GM23338 (cell line): ENCODE results near the gene SHC4. TPM values are rescaled to one million over a fixed set of nuclear protein-coding genes. Genes with fewer than 3 reads are reported as not detected.

ENCODE experiments used
- ATAC-seq: fragments of 200-7000 bp; cut with Tn5 transposase; 3 replicates; pipeline ENCODE4 v1.9.1; 2020
- DNase-seq: peaks from one replicate; pipeline ENCODE4 v3.0.0-alpha.2; 2015; ENCODE audit warnings: low spot score
- H2AFZ ChIP-seq: fragments of 200-600 bp; sonication (generic); 2 replicates; pipeline ENCODE4 v1.8.0; 2016; ENCODE audit warnings: antibody characterized with exemption, mild to moderate bottlenecking, moderate library complexity
- H3F3A ChIP-seq: fragments of 200-600 bp; sonication (generic); replicated peaks from 2 replicates; pipeline ENCODE4 v1.8.0; 2017; ENCODE audit warnings: antibody characterized with exemption, mixed run types, low read depth
- H3K27ac ChIP-seq: fragments of 200-600 bp; sonication (generic); 2 replicates; pipeline ENCODE4 v1.6.1; 2016; ENCODE audit warnings: low read depth
- H3K27me3 ChIP-seq: fragments of 200-600 bp; sonication (generic); 2 replicates; pipeline ENCODE4 v1.8.0; 2016; ENCODE audit warnings: mild to moderate bottlenecking, mixed run types, moderate library complexity; ENCODE audit not compliant: insufficient read depth
- H3K36me3 ChIP-seq: fragments of 200-600 bp; sonication (generic); 2 replicates; pipeline ENCODE4 v1.8.0; 2016; ENCODE audit warnings: mild to moderate bottlenecking; ENCODE audit not compliant: insufficient read depth
- H3K4me1 ChIP-seq: fragments of 200-600 bp; sonication (generic); 2 replicates; pipeline ENCODE4 v1.8.0; 2016; ENCODE audit warnings: mild to moderate bottlenecking, moderate library complexity; ENCODE audit not compliant: insufficient read depth
- H3K4me2 ChIP-seq: fragments of 200-600 bp; sonication (generic); 2 replicates; pipeline ENCODE4 v1.7.1; 2017; ENCODE audit warnings: mixed run types
- H3K4me3 ChIP-seq: fragments of 200-600 bp; sonication (generic); 2 replicates; pipeline ENCODE4 v1.6.1; 2016; ENCODE audit warnings: mixed run types
- H3K79me2 ChIP-seq: fragments of 200-600 bp; sonication (generic); replicated peaks from 2 replicates; pipeline ENCODE4 v1.8.0; 2017; ENCODE audit warnings: mild to moderate bottlenecking; ENCODE audit not compliant: insufficient read depth
- H3K9me2 ChIP-seq: fragments of 200-600 bp; sonication (generic); 2 replicates; pipeline ENCODE4 v1.8.0; 2017; ENCODE audit not compliant: insufficient read depth
- H4K20me1 ChIP-seq: fragments of 200-600 bp; sonication (generic); replicated peaks from 2 replicates; pipeline ENCODE4 v1.8.0; 2017; ENCODE audit warnings: mild to moderate bottlenecking; ENCODE audit not compliant: insufficient read depth
- H3K27ac Mint-ChIP-seq: 2 replicates; pipeline ENCODE4 v1.8.0; 2020; ENCODE audit warnings: inconsistent platforms, mild to moderate bottlenecking, moderate library complexity, mixed read lengths
- H3K27me3 Mint-ChIP-seq: 3 replicates; pipeline ENCODE4 v1.8.0; 2022; ENCODE audit warnings: low read depth, mild to moderate bottlenecking, moderate library complexity, mixed read lengths, inconsistent platforms; ENCODE audit not compliant: insufficient read depth, poor library complexity
- H3K36me3 Mint-ChIP-seq: 3 replicates; pipeline ENCODE4 v1.8.0; 2021; ENCODE audit warnings: low read depth, mild to moderate bottlenecking, inconsistent platforms, moderate library complexity, mixed read lengths
- H3K4me1 Mint-ChIP-seq: 3 replicates; pipeline ENCODE4 v1.8.0; 2020; ENCODE audit warnings: mild to moderate bottlenecking, inconsistent platforms, mixed read lengths
- H3K4me3 Mint-ChIP-seq: 3 replicates; pipeline ENCODE4 v1.8.0; 2021; ENCODE audit warnings: moderate library complexity, mild to moderate bottlenecking, inconsistent platforms, mixed read lengths
- H3K9me3 Mint-ChIP-seq: 3 replicates; pipeline ENCODE4 v1.8.0; 2020; ENCODE audit warnings: moderate library complexity, mild to moderate bottlenecking, inconsistent platforms, mixed read lengths
- CREB1 ChIP-seq: fragments of 250-450 bp; sonication (Bioruptor Pico); IDR thresholded peaks from 2 replicates; pipeline ENCODE4 v1.5.0; 2020; ENCODE audit warnings: low read depth, mild to moderate bottlenecking, moderate library complexity
- EZH2phosphoT487 ChIP-seq: fragments of 200-600 bp; sonication (generic); IDR thresholded peaks from one replicate; pipeline ENCODE4 v1.8.1; 2018; ENCODE audit warnings: antibody characterized with exemption; ENCODE audit not compliant: unreplicated experiment
- NANOG ChIP-seq: IDR thresholded peaks from 2 replicates; pipeline ENCODE4 v1.6.1; 2016; ENCODE audit warnings: antibody characterized with exemption, borderline replicate concordance
- POLR2AphosphoS5 ChIP-seq: IDR thresholded peaks from 2 replicates; pipeline ENCODE4 v1.6.1; 2016; ENCODE audit warnings: antibody characterized with exemption, low read depth
- STAT1 ChIP-seq: IDR thresholded peaks from one replicate; pipeline ENCODE4 v1.6.1; 2016; ENCODE audit warnings: antibody characterized with exemption; ENCODE audit not compliant: unreplicated experiment
- ZNF114 ChIP-seq: fragments of 250-450 bp; sonication (Bioruptor Pico); IDR thresholded peaks from 2 replicates; pipeline ENCODE4 v1.5.0; 2020; ENCODE audit warnings: mild to moderate bottlenecking, moderate library complexity
- ZNF331 ChIP-seq: fragments of 250-450 bp; sonication (Bioruptor Pico); IDR thresholded peaks from 2 replicates; pipeline ENCODE4 v1.5.0; 2020; ENCODE audit warnings: low read depth, mild to moderate bottlenecking, moderate library complexity
- ZNF462 ChIP-seq: fragments of 250-450 bp; sonication (Bioruptor Pico); IDR thresholded peaks from 2 replicates; pipeline ENCODE4 v1.5.0; 2020; ENCODE audit warnings: mild to moderate bottlenecking, moderate library complexity
- polyA plus RNA-seq: library from polyadenylated mRNA; unstranded; fragments of >200 nt; fragmentation: Nextera tagmentation; extraction: Ambion mirVana; gene quantifications from 2 replicates; pipeline ENCODE4 v1.2.1, GENCODE V29; 2016
- total RNA-seq: library from RNA; depleted of rRNA; stranded (reverse); fragments of >200 nt; shearing (Covaris generic); gene quantifications from 2 replicates; pipeline ENCODE4 v1.2.3, GENCODE V29; 2014
- TF ChIP-seq, protein P1 (sequence below): IDR thresholded peaks from one replicate; pipeline ENCODE4 v1.6.1; 2018; ENCODE audit warnings: antibody characterized with exemption; ENCODE audit not compliant: unreplicated experiment
- TF ChIP-seq, protein P2 (sequence below): IDR thresholded peaks from 2 replicates; pipeline ENCODE4 v1.6.1; 2016; ENCODE audit warnings: antibody characterized with exemption

SHC4 gene
- total and polyA plus RNA-seq, 2 experiments from 2014 or later: 0.21 to 0.32 TPM

DNA sequence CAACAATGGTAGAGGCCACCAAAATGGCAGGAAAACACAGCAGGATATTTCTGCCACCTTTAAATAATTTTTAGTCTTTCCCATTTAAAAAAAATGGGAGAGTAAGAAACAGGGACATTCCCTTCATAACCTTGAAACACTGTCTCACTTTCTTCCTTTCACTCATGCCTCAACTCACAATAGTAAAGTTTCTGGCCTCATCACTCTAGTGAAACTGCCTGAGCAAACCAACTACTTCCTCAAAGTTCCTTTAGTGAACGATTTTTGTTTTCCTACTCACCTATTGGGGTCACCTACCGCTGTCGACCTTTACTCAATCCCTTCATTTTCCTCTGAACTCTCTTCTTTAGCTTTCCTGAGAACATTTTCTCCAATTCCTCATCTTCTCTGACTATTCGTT lies 33.0 kb downstream of the SHC4 start:
- TF ChIP-seq CREB1 (CRISPR knock-in tag) (no peak), ZNF331 (no peak), NANOG (no peak), EZH2phosphoT487 (no peak)
- no peaks in the 10 kb centered on the region for H3K79me2 ChIP-seq
- no peaks in the 10 kb centered on the region for H3K4me1 ChIP-seq
- no peak overlapping the region for H3K4me3 ChIP-seq
- no peak overlapping the region for H3K4me3 Mint-ChIP-seq
- no peaks in the 10 kb centered on the region for H3K36me3 ChIP-seq
- no peaks in the 10 kb centered on the region for H3F3A ChIP-seq
- no peak overlapping the region for H3K27ac ChIP-seq
- no peaks in the 10 kb centered on the region for H3K27me3 ChIP-seq
- H3K4me1 Mint-ChIP-seq: no peaks in the 10 kb centered on the region
- ATAC-seq: no peak
- no peak overlapping the region for H3K27ac Mint-ChIP-seq
- H3K36me3 Mint-ChIP-seq: no peaks in the 10 kb centered on the region
- H3K4me2 ChIP-seq: no peak overlapping the region
- no peak for DNase-seq
- peaks cover 2% of the 10 kb centered on the region for H3K27me3 Mint-ChIP-seq
- no peaks in the 10 kb centered on the region for H3K9me2 ChIP-seq
- H4K20me1 ChIP-seq: no peaks in the 10 kb centered on the region
- no peak overlapping the region; the same call in 1 of the 2 replicates for H2AFZ ChIP-seq
- H3K9me3 Mint-ChIP-seq: no peaks in the 10 kb centered on the region

DNA sequence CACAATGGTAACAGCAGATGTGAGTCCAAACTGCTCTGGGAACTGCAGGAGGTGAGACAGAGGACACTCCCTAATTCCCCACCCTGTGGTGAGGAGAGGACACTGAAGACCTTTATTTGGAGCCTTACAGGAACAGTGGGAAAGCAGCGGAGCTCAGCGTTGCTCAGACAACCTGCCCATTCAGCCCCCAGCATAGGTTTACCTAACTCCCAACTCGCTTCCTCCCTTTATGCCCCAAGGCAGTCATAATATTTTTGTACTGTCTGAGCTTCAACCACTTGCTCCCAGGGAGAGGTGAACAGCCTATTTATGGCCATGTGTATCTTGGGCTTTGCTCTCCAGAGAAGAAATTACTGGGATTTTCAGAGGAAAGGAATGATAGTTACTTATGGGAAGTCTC lies 34.1 kb downstream of the SHC4 start:
- H3K27me3 Mint-ChIP-seq: peaks cover 2% of the 10 kb centered on the region
- H3K79me2 ChIP-seq: no peaks in the 10 kb centered on the region
- no peaks in the 10 kb centered on the region for H3K4me1 Mint-ChIP-seq
- no peaks in the 10 kb centered on the region for H3K9me3 Mint-ChIP-seq
- H4K20me1 ChIP-seq: no peaks in the 10 kb centered on the region
- 0 out of 2 replicates have a peak overlapping the region, but pooled peaks have one; percentile 38 for H2AFZ ChIP-seq
- no peak overlapping the region for H3K27ac ChIP-seq
- H3K4me3 ChIP-seq: no peak overlapping the region
- no peaks in the 10 kb centered on the region for H3K4me1 ChIP-seq
- H3K4me3 Mint-ChIP-seq: no peak overlapping the region
- ATAC-seq (peak; percentile 38; the same call in 2 of the 3 replicates), DNase-seq (no peak)
- H3K36me3 ChIP-seq: no peaks in the 10 kb centered on the region
- H3F3A ChIP-seq: no peaks in the 10 kb centered on the region
- no peak overlapping the region for H3K27ac Mint-ChIP-seq
- no peaks in the 10 kb centered on the region for H3K9me2 ChIP-seq
- H3K4me2 ChIP-seq: no peak overlapping the region
- H3K36me3 Mint-ChIP-seq: no peaks in the 10 kb centered on the region
- no peaks in the 10 kb centered on the region for H3K27me3 ChIP-seq
- TF ChIP-seq STAT1: no peak
- no peak for TF ChIP-seq EZH2phosphoT487
- no peak for TF ChIP-seq ZNF462 (CRISPR knock-in tag)
- TF ChIP-seq NANOG: no peak
- TF ChIP-seq, protein P1, sequence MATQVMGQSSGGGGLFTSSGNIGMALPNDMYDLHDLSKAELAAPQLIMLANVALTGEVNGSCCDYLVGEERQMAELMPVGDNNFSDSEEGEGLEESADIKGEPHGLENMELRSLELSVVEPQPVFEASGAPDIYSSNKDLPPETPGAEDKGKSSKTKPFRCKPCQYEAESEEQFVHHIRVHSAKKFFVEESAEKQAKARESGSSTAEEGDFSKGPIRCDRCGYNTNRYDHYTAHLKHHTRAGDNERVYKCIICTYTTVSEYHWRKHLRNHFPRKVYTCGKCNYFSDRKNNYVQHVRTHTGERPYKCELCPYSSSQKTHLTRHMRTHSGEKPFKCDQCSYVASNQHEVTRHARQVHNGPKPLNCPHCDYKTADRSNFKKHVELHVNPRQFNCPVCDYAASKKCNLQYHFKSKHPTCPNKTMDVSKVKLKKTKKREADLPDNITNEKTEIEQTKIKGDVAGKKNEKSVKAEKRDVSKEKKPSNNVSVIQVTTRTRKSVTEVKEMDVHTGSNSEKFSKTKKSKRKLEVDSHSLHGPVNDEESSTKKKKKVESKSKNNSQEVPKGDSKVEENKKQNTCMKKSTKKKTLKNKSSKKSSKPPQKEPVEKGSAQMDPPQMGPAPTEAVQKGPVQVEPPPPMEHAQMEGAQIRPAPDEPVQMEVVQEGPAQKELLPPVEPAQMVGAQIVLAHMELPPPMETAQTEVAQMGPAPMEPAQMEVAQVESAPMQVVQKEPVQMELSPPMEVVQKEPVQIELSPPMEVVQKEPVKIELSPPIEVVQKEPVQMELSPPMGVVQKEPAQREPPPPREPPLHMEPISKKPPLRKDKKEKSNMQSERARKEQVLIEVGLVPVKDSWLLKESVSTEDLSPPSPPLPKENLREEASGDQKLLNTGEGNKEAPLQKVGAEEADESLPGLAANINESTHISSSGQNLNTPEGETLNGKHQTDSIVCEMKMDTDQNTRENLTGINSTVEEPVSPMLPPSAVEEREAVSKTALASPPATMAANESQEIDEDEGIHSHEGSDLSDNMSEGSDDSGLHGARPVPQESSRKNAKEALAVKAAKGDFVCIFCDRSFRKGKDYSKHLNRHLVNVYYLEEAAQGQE: no peak
- no peak for TF ChIP-seq ZNF331
- TF ChIP-seq, protein P2, sequence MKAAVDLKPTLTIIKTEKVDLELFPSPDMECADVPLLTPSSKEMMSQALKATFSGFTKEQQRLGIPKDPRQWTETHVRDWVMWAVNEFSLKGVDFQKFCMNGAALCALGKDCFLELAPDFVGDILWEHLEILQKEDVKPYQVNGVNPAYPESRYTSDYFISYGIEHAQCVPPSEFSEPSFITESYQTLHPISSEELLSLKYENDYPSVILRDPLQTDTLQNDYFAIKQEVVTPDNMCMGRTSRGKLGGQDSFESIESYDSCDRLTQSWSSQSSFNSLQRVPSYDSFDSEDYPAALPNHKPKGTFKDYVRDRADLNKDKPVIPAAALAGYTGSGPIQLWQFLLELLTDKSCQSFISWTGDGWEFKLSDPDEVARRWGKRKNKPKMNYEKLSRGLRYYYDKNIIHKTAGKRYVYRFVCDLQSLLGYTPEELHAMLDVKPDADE: no peak
- no peak for TF ChIP-seq ZNF114
- no peak for TF ChIP-seq POLR2AphosphoS5
